B cell (primary cell): Measurements from ENCODE around the gene ANAPC4. TPM values are rescaled to one million over a fixed set of nuclear protein-coding genes. Genes with fewer than 3 reads are reported as not detected.

Experiments
- ATAC-seq: fragments of 200-7000 bp; cut with Tn5 transposase; one replicate; pipeline ENCODE4 v1.10.0; 2021; ENCODE audit warnings: low read depth, mild to moderate bottlenecking, moderate number of reproducible peaks, moderate library complexity
- CTCF ChIA-PET: fragments of 350-600 bp; sonication (Branson Sonifier 250); formaldehyde crosslinking; loops from one replicate; lab custom pipeline; 2021; ENCODE audit warnings: antibody characterized with exemption, inconsistent platforms; lab: Charles Lee
- POLR2A ChIA-PET: fragments of 350-600 bp; sonication (Branson Sonifier 250); formaldehyde crosslinking; loops from one replicate; lab custom pipeline; 2021; ENCODE audit warnings: antibody characterized with exemption; lab: Charles Lee
- DNase-seq: peaks from one replicate; pipeline ENCODE4 v3.0.0; 2013
- H2AFZ ChIP-seq: 2 replicates; pipeline ENCODE4 v1.6.1; 2012; ENCODE audit warnings: mild to moderate bottlenecking, low read depth, low read length; ENCODE audit not compliant: insufficient read depth, poor library complexity, severe bottlenecking
- H3K27ac ChIP-seq, 2 donors: 1 replicate in 1 of 2; 2 replicates in 1 of 2; pipeline ENCODE4 v1.5.1; 2012 to 2013; ENCODE audit warnings: low read length in 2 of 2, mild to moderate bottlenecking in 2 of 2, moderate library complexity in 1 of 2
- H3K27me3 ChIP-seq, 4 experiments: fragments of 200-600 bp in 1 of 4; sonication (generic) in 1 of 4; replicated peaks in 1 of 4; 1 replicate in 2 of 4; 2 replicates in 2 of 4; pipeline versions ENCODE4 v1.6.1 to v1.7.0; 2013 to 2016; ENCODE audit warnings: low read length in 3 of 4, mild to moderate bottlenecking in 2 of 4, mixed read lengths in 1 of 4, moderate library complexity in 1 of 4; ENCODE audit not compliant: insufficient read depth in 4 of 4, control insufficient read depth in 3 of 4; ENCODE audit errors: control extremely low read depth in 1 of 4
- H3K36me3 ChIP-seq, 2 experiments: replicated peaks in 1 of 2; 1 replicate in 1 of 2; 2 replicates in 1 of 2; pipeline versions ENCODE4 v1.6.1 to v1.7.1; 2013; ENCODE audit warnings: low read length in 1 of 2; ENCODE audit not compliant: insufficient read depth in 2 of 2, control insufficient read depth in 1 of 2; ENCODE audit errors: control extremely low read depth in 1 of 2, extremely low read depth in 1 of 2
- H3K4me1 ChIP-seq, 2 donors: fragments of 200-600 bp in 1 of 2; sonication (generic) in 1 of 2; 1 replicate in 1 of 2; 2 replicates in 1 of 2; pipeline versions ENCODE4 v1.5.1 to v1.6.1; 2013 to 2017; ENCODE audit warnings: low read length in 2 of 2; ENCODE audit not compliant: control insufficient read depth in 2 of 2, insufficient read depth in 2 of 2
- H3K4me2 ChIP-seq: replicated peaks from 2 replicates; pipeline ENCODE3; 2012; ENCODE audit warnings: mild to moderate bottlenecking, low read depth, low read length; ENCODE audit not compliant: poor library complexity, severe bottlenecking
- H3K4me3 ChIP-seq, 5 experiments: fragments of 200-600 bp in 1 of 5; sonication (generic) in 1 of 5; 1 replicate in 3 of 5; 2 replicates in 2 of 5; pipeline versions ENCODE4 v1.5.1 to v1.7.0; 2011 to 2016; ENCODE audit warnings: low read length in 4 of 5, mild to moderate bottlenecking in 4 of 5, low read depth in 2 of 5, control low read depth in 1 of 5, moderate library complexity in 1 of 5; ENCODE audit not compliant: insufficient read depth in 1 of 5; ENCODE audit errors: control extremely low read depth in 1 of 5, extremely low read depth in 1 of 5
- H3K79me2 ChIP-seq: fragments of 200-600 bp; sonication (generic); one replicate; pipeline ENCODE4 v1.6.0; 2016; ENCODE audit warnings: low read length; ENCODE audit not compliant: control insufficient read depth, insufficient read depth
- H3K9ac ChIP-seq: fragments of 200-600 bp; sonication (generic); 2 replicates; pipeline ENCODE4 v1.6.1; 2017; ENCODE audit warnings: mild to moderate bottlenecking, low read length, moderate library complexity
- H3K9me3 ChIP-seq, 3 donors: one replicate each; pipeline versions ENCODE4 v1.6.1 to v1.7.1; 2013; ENCODE audit warnings: low read length in 2 of 3; ENCODE audit not compliant: control insufficient read depth in 2 of 3, insufficient read depth in 1 of 3; ENCODE audit errors: control extremely low read depth in 1 of 3
- H4K20me1 ChIP-seq: 2 replicates; pipeline ENCODE4 v1.6.0; 2012; ENCODE audit warnings: mild to moderate bottlenecking, low read length; ENCODE audit not compliant: insufficient read depth, control insufficient read depth, poor library complexity, severe bottlenecking
- H3K27ac Mint-ChIP-seq: one replicate; pipeline ENCODE4 v1.8.0; 2021; ENCODE audit warnings: mixed read lengths
- H3K27me3 Mint-ChIP-seq: one replicate; pipeline ENCODE4 v1.8.0; 2021; ENCODE audit warnings: mixed read lengths
- H3K4me1 Mint-ChIP-seq: one replicate; pipeline ENCODE4 v1.8.0; 2021; ENCODE audit warnings: mixed read lengths
- H3K4me3 Mint-ChIP-seq: one replicate; pipeline ENCODE4 v1.8.0; 2021; ENCODE audit warnings: mixed read lengths
- H3K9me3 Mint-ChIP-seq: one replicate; pipeline ENCODE4 v1.8.0; 2022; ENCODE audit warnings: mixed read lengths; ENCODE audit not compliant: insufficient read depth
- CTCF ChIP-seq: fragments of 200-600 bp; IDR thresholded peaks from one replicate; pipeline ENCODE4 v1.8.0; 2022; ENCODE audit warnings: antibody characterized with exemption, mild to moderate bottlenecking
- EZH2 ChIP-seq: IDR thresholded peaks from 2 replicates; pipeline ENCODE4 v1.6.1; 2012; ENCODE audit warnings: borderline replicate concordance, low read depth, mild to moderate bottlenecking, moderate library complexity, low read length; ENCODE audit not compliant: insufficient read depth, poor library complexity, severe bottlenecking
- WGBS: methylation state at CpG from one replicate; pipeline ENCODE4 v1.1.5; 2013; ENCODE audit warnings: missing lambda C conversion rate; ENCODE audit not compliant: insufficient coverage; 5-methylcytosine and 5-hydroxymethylcytosine counted together
- intact Hi-C: fragments of 100-400 bp; cut with micrococcal nuclease; formaldehyde crosslinking; loops from one replicate; pipeline ENCODE4 v1.10.0; 2022
- polyA plus RNA-seq: library from polyadenylated mRNA; depleted of rRNA; stranded (reverse); fragments of >200 nt; gene quantifications from 2 replicates; pipeline ENCODE4 v1.2.3, GENCODE V29; 2012
- total RNA-seq, 2 donors: library from RNA; stranded (reverse); fragments of 120-200 nt in 1 of 2; gene quantifications; 1 replicate in 1 of 2; 2 replicates in 1 of 2; pipeline versions ENCODE4 v1.2.3 to v1.2.4, GENCODE V29; 2013 to 2022

ANAPC4 gene
- total and polyA plus RNA-seq, 2 donors (not counting 1 experiment from before 2014, with no cell fraction given): 18.4 to 52.6 TPM

- Histone ChIP-seq H3K36me3 (peaks cover 3 to 60% of the 10 kb centered on the region in 2 experiments), H3K9ac (no peak overlapping the region), H3K4me2 (no peak overlapping the region), H3K9me3 (no peaks in the 10 kb centered on the region), H2AFZ (no peak overlapping the region), H4K20me1 (no peaks in the 10 kb centered on the region), H3K79me2 (no peaks in the 10 kb centered on the region), H3K4me3 (no peak overlapping the region), H3K27me3 (no peaks in the 10 kb centered on the region), H3K4me1 (no peaks in the 10 kb centered on the region), H3K27ac (no peak overlapping the region)
- no peak for TF ChIP-seq EZH2
- no peak for TF ChIP-seq CTCF
- ChIA-PET CTCF (no interaction called here), POLR2A (no interaction called here)
- no peak for ATAC-seq
- intact Hi-C loops: no loop called here
- H3K4me1 Mint-ChIP-seq: no peaks in the 10 kb centered on the region
- H3K4me3 Mint-ChIP-seq: no peak overlapping the region
- no peaks in the 10 kb centered on the region for H3K9me3 Mint-ChIP-seq
- H3K27ac Mint-ChIP-seq: no peak overlapping the region
- no peaks in the 10 kb centered on the region for H3K27me3 Mint-ChIP-seq
- no peak for DNase-seq
Measured at GRCh38 chr4:25403699-25404098, 26.6 kb downstream of the ANAPC4 start.

DNA sequence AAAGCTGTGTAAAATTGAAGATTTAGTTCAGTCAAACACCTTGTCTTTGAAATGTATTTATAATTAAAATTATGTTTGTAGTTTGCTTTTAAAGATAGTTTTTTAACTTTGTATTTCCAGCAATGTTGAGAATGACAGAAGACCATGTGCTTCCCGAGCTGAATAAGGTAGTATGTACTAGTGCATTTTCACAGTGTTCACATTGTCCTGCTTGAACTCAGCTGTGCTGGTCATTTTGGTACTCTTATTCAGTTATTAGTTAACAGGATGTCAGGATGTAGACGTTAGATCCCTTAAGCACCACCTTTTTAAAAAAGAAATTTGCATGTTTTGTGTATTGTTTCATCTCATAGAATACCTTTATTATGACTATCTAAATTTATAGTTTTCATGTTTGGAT lies 28.4 kb downstream of the ANAPC4 start:
- DNase-seq (no peak), ATAC-seq (no peak)
- H4K20me1 ChIP-seq: no peaks in the 10 kb centered on the region
- Mint-ChIP-seq H3K27ac (no peak overlapping the region), H3K4me3 (no peak overlapping the region), H3K4me1 (no peaks in the 10 kb centered on the region), H3K27me3 (no peaks in the 10 kb centered on the region), H3K9me3 (no peaks in the 10 kb centered on the region)
- no peak overlapping the region for H2AFZ ChIP-seq
- no peak overlapping the region for H3K9ac ChIP-seq
- H3K79me2 ChIP-seq: no peaks in the 10 kb centered on the region
- intact Hi-C loops: no loop called here
- CTCF ChIA-PET: no interaction called here
- TF ChIP-seq CTCF (no peak), EZH2 (no peak)
- H3K36me3 ChIP-seq: peaks cover 18 to 63% of the 10 kb centered on the region in 2 experiments
- POLR2A ChIA-PET: no interaction called here
- no peak overlapping the region for H3K4me2 ChIP-seq
- H3K27ac ChIP-seq: no peak overlapping the region
- no peak overlapping the region for H3K4me3 ChIP-seq
- WGBS: 100% methylated on average over 1 of the region's 2 CpGs
- no peaks in the 10 kb centered on the region for H3K27me3 ChIP-seq
- H3K9me3 ChIP-seq: no peaks in the 10 kb centered on the region
- no peaks in the 10 kb centered on the region for H3K4me1 ChIP-seq
